GM21367 (cell line): ENCODE data around the gene PRR15.

Experiments used
- ATAC-seq: cut with Tn5 transposase; IDR thresholded peaks from one replicate; pipeline ENCODE4 v1.9.1; 2021; ENCODE audit not compliant: unreplicated experiment

PRR15 gene

GRCh38 chr7:29567174-29567573 lies 3.5 kb downstream of the PRR15 start:
- no peak for ATAC-seq

- ATAC-seq: no peak
Measured at GRCh38 chr7:29569648-29570047, 6.0 kb downstream of the PRR15 start.

- no peak for ATAC-seq
Measured at GRCh38 chr7:29572558-29572957, 8.9 kb downstream of the PRR15 start.

- ATAC-seq: no peak
Measured at GRCh38 chr7:29573567-29573966, 9.9 kb downstream of the PRR15 start.

- ATAC-seq: no peak
Measured at GRCh38 chr7:29574659-29575058, 11.0 kb downstream of the PRR15 start.

GRCh38 chr7:29587195-29587808 lies 23.7 kb downstream of the PRR15 start:
- ATAC-seq: peak; percentile 64

GRCh38 chr7:29588212-29588611 lies 24.6 kb downstream of the PRR15 start:
- ATAC-seq: no peak

- peak; percentile 91 for ATAC-seq
Measured at GRCh38 chr7:29588900-29589696, 25.5 kb downstream of the PRR15 start.

GRCh38 chr7:29592866-29593265 lies 29.2 kb downstream of the PRR15 start:
- ATAC-seq: no peak

- ATAC-seq: no peak
Measured at GRCh38 chr7:29593459-29593858, 29.8 kb downstream of the PRR15 start.

- no peak for ATAC-seq
Measured at GRCh38 chr7:29596593-29597178, 33.1 kb downstream of the PRR15 start.

GRCh38 chr7:29597266-29597665 lies 33.6 kb downstream of the PRR15 start:
- ATAC-seq: no peak

GRCh38 chr7:29598137-29598536 lies 34.5 kb downstream of the PRR15 start:
- ATAC-seq: no peak

GRCh38 chr7:29598613-29599012 lies 35.0 kb downstream of the PRR15 start:
- no peak for ATAC-seq

- no peak for ATAC-seq
Measured at GRCh38 chr7:29599026-29599425, 35.4 kb downstream of the PRR15 start.

GRCh38 chr7:29600661-29601060 lies 37.0 kb downstream of the PRR15 start:
- no peak for ATAC-seq

- ATAC-seq: no peak
Measured at GRCh38 chr7:29604052-29604451, 40.4 kb downstream of the PRR15 start.

- ATAC-seq: no peak
Measured at GRCh38 chr7:29604702-29605101, 41.1 kb downstream of the PRR15 start.

- no peak for ATAC-seq
Measured at GRCh38 chr7:29605671-29606070, 42.0 kb downstream of the PRR15 start.

- ATAC-seq: no peak
Measured at GRCh38 chr7:29606287-29606721, 42.7 kb downstream of the PRR15 start.

- no peak for ATAC-seq
Measured at GRCh38 chr7:29606830-29607229, 43.2 kb downstream of the PRR15 start.

GRCh38 chr7:29607259-29607658 lies 43.6 kb downstream of the PRR15 start:
- ATAC-seq: no peak
